GM21576 (cell line): Measurements from ENCODE around the gene PER3.
"Not testable (repeated sequence)": the region's sequence is repeated elsewhere in the genome, so short reads cannot be mapped to it uniquely, and the experiment has no call there.

Experiments used
- ATAC-seq: cut with Tn5 transposase; IDR thresholded peaks from one replicate; pipeline ENCODE4 v1.9.1; 2021; ENCODE audit warnings: mild to moderate bottlenecking, moderate library complexity; ENCODE audit not compliant: unreplicated experiment

The PER3 gene

DNA sequence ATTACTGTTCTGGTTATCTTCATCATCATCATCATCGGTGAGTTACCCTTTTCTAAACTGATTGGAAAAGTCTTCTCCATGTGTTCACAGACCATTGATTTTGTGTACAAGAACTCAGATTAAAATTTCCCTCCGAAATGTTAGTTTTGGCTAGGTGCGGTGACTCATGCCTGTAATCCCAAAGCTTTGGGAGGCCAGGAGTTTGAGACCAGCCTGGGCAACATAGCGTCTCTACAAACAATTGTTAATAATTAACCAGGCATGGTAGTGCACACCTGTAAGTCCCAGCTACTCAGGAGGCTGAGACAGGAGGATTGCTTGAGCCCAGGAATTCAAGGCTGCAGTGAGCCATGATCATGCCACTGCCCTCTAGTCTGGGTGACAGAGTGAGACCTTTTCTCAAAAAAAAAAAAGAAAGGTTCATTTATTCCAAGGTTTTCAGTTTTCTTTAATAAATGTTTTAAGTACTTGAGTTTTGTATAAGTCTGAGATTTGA, 5.9 kb upstream of the PER3 start:
- no peak for ATAC-seq

DNA sequence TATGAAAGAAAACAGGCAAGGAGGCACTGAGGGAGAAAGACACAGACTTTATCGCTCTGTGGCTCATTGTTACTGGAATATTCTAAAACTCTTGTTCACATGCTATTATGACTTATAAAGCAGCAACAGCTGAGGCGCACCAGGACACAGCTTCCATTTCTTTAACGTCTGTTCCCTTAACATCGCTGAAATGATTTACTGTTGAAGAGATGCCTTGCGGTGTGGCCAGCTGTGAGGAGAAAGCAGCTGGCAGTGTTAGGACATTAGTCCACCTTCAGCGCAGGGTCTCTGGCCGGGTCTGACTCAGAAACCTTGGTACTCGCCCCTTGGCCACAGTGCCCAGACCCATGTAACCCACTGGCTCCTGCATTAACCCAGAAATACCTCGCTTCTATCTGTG, 3.1 kb upstream of the PER3 start:
- ATAC-seq = no peak

DNA sequence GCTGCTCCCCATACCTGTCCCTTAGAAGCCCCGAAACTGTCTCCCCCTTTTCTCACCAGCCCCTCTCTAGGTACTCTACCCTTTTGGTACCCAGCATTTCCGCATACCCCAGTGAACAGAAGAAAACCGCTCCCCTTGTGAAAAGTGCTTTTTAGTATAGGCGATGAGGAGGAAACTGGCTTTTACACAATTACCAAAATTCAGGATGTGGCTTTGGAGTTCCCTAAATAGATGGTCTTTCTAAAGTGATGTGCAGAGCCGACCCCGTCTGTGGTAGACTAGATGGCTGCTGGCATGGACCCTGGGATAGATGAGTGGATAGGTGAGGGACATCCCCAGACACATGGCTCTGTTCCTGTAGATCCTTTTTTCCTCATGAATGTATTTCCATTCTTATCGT, 2.6 kb upstream of the PER3 start:
- no peak for ATAC-seq

DNA sequence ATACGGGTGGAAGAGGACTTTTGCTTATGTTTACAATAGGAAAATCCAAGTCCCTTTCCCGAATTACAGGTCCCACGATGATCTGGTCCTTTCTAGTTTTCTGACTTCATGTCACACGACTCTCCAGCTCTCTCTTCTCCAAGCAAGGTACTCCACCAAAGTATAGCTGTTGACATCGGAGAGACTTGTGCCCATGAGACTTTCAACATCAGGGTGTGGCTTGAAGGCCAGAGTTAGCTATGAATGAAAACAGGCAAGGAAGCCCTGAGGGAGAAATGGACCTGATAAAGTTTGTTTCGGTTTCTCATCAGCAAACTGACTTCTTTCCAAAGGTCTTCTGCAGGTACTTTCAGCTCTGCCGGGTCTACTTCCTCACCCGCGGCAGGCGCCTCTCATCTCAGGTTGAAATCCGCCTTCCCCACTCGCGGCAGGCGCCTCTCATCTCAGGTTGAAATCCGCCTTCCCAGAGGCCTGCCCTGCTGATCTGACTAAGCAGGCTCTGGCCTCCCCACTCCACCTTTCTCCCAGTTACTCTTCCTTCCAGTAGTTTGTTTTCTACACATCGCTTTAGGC, 2.1 kb upstream of the PER3 start:
- ATAC-seq = no peak

DNA sequence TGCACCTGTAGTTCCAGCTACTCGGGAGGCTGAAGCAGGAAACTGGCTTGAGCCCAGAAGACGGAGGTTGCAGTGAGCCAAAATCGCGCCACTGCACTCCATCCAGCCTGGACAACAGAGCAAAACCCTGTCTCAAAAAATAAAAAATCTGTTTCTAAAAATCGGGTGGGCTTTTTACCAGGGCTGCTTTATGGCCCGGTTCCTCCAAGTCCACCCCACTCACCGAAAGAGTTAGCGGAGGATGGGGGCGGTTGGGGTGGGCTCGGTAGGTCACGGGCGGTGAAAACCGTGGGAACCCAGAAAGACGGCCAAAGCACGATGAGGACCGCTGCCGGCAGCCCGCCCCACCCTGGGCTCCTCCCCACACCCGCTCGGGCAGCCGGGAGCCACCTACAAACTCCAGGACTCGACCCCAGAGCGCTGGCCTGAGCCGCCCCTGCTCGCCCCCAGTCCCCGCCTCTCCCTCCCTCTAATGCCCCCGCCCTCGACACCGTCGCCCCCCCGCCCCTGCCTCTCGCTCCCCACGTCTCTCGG, 846 bp upstream of the PER3 start:
- no peak for ATAC-seq

DNA sequence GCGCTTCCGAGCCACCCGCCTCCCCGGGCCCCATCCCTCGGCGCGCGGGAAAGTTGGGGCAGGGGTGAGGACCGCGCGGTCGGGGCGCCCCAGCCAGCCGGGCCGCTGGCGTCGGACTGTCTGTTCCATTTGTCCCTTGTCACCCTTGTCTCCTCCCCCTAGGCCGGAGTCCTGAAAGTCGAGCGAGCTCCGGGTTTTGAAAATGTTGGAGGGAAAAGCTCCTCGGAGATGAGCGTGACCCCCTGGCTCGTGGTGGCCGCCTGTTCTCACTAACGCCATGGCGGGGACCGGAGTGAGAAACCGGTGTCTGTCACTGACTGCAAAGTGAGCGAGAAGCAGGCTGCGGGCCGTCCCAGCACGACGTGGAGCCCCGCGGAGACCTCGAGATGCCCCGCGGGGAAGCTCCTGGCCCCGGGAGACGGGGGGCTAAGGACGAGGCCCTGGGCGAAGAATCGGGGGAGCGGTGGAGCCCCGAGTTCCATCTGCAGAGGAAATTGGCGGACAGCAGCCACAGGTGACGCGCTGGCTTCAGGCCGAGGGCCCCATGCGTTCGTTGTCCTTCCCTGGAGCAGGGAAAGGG, 491 bp downstream of the PER3 start:
- no peak for ATAC-seq

DNA sequence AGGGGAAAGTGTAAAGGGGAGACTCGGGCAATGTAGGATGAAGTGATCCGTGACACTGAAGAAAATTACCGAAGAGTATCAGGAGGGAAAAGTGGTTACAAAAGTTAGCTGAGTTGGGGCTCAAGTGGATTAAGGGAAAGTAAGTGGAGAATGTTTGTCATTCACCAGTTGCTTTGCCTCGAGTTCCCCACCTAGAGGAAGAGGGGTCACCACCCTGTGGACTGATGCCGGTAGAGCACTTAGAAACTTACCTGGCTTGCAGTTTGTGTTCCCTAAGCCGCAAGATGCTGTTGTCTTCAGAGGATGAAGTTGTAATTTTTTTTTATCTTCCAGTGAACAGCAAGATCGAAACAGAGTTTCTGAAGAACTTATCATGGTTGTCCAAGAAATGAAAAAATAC, 1.0 kb downstream of the PER3 start:
- no peak for ATAC-seq

DNA sequence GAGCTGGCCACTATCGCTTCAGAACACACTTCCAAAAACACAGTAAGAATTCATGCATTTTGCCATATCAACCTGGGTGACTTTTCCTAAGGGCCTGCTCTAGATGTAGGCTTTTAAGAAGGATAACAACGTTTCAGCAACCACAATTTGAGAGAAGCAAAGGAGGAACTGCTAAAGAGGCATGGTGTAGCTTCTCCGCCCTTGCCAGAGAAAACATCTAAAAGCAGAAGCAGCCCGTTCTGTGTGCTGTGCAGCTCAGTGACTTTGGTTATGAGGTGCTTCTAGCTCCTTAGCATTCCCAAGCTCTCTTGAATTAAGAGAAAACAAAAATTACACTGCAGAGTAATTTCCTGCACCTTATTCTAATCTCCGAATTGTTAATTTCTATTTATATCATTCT, 2.7 kb downstream of the PER3 start:
- ATAC-seq = no peak

DNA sequence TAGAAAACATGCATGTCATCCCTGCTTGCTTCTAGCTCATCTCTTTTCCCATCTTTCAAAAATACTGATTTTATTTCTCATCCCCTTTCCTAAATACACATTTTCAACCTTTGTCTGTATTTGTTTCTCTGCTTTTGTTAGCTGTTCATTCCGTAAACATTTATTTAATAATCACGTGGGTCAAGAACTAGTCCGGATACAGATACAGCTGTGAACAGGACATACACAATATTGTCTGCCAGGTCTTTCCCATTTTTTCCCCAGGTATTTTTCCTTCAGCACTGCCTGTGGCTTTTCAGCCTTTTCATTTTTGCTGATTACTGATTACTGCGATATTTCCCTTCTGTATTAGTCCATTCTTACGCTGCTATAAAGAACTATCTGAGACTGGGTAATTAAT, 5.7 kb downstream of the PER3 start:
- no peak for ATAC-seq

DNA sequence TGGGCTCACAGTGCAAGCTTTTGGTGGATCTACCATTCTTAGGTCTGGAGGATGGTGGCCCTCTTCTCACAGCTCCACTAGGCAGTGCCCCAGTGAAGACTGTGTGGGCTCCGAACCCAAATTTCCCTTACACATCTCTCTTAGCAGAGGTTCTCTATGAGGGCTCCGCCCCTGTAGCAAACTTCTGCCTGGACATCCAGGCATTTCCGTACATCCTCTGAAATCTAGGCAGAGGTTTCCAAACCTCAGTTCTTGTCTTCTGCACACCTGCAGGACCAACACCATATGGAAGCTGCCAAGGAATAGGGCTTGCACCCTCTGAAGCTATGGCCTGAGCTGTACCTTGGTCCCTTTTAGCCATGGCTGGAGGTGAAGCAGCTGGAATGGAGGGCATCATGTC, 6.9 kb downstream of the PER3 start:
- not testable (repeated sequence) for ATAC-seq

DNA sequence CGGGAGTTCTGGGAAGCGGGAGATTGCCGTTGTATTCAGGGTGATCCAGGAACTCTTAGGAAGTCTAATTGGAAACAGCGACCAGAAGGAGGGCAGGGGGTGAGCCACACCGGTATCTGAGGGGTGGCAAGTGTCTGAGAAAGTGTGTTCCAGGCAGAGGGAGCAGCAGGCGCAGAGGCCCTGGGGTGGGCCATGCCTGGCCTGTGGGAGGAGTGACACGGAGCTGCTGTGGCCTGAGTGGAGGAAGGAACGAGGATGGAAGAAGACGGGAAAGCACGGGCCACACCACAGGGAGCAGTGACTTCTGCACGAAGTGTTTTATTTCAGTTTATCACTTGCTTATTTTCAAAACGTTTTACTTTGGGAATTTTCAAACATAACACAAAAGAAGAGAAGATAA, 11.3 kb downstream of the PER3 start:
- no peak for ATAC-seq

DNA sequence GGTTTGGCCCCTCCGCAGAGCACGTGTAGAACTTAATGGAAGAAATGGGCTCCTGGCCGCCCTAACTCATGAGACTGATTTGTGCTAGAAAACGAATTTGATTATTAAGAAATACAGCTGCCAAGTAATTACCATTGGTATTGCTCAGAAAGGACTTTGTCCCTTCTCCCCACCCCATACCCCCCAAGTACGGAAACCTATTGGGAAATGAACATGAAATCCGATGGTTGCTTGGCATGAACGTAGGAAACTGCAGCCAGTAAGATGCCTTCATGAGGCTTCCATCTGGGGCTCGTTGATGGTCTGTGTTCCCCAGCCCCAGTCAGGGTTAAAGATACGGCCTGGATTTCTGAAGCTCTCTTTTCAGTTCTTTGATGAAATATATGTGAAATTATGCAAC, 21.4 kb downstream of the PER3 start:
- no peak for ATAC-seq

DNA sequence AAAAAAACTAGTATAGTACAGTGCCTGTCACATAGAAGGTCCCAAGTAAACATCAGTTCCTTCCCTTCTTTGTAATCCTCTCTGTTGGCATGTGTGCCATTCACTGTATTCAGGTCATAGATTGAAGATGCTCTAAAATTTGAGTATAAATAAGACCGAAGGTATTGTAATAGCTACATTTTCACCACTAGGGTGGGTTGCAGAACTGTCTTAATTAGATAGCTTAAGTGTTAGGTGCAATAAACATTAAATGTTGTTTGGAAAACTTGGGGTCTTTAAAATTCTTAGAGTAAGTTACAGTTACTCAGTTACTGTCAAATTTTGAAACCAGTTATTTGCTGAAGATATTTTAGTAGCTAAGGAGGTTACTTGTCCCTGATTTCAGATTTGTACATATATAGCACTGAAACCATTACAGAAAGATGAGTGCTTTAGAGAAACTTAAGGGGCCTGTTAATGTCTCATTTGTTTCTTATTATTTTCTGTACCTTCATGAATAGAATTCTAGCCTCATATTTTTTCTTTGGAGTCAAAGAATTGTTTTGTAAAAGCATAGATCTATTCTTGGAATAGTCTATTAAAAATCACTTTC, 24.3 kb downstream of the PER3 start:
- ATAC-seq = no peak

DNA sequence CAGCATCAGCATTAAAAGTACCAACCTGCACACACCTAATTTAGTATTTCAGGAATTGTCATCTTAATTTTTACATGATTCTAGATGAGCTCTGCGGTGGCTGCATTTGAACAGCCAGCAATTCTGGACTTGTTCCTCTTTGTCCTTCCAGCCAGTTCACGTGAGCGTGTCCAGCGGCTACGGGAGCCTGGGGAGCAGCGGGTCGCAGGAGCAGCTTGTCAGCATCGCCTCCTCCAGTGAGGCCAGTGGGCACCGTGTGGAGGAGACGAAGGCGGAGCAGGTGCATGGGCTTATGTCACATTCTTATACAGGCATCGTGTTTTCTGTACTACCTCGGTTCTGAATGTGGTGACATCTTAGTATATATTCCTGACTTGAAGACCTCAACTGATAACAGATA, 25.7 kb downstream of the PER3 start:
- no peak for ATAC-seq

DNA sequence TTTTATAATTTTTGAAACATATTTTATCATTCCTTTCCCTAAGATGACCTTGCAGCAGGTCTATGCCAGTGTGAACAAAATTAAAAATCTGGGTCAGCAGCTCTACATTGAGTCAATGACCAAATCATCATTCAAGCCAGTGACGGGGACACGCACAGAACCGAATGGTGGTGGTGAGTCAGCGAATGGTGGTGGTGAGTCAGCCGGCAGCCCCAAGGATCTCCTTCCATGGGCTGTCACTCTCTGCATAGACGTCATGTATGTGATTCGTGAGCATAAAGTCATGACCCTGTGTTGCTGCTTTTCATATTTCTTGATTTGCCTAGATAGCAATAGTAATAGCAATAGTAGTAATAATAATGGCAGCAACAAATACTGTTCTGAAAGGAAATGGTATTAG, 26.3 kb downstream of the PER3 start:
- no peak for ATAC-seq

DNA sequence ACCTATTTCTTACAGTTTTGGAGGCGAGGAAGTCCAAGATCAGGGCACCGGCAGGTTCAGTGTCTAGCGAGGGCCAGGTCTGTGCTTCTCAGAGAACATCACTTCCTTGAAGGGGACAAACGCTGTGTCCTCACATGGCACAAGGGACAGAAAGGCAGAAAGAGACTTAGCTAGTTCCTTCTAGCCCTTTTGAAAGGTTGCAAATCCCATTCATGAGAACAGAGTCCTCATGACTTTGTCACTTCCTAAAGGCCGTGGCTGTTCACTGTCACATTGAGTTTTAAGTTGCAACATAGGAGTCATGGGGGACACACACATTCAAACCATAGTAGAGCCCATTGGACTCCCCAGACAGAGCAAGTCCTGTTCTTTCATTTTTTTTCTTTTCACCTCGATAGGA, 27.4 kb downstream of the PER3 start:
- ATAC-seq = no peak

DNA sequence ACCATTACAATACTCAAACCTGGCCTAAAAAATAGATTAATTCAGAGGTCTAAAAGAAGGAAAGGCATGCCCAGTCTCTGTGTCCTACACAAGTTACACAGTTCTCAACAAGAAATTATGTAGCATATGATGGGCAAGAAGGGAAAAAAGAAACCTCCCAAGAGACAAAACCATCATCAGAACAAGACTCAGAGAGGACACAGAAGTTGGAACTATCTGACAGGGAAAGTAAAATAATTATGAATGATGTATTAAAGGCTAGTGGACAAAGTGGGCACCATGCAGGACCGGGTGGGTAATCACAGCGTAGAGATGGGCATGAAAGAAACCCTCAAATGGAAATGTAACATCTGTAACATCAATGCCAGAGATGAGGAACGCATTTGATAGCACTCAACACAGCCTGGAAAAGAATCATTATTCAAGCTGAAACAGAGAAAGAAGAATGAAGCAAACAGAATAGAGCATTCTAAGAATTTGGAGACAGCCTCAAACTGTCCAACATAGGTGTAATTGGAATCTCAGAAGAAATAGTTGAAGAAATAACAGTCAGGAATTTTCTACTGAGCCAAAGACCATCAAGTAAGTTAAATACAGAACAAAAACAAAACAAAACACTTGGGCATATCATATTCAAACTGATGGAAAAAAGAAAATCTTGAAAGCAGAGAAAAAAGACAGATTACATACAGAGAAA, 29.7 kb downstream of the PER3 start:
- ATAC-seq = no peak

DNA sequence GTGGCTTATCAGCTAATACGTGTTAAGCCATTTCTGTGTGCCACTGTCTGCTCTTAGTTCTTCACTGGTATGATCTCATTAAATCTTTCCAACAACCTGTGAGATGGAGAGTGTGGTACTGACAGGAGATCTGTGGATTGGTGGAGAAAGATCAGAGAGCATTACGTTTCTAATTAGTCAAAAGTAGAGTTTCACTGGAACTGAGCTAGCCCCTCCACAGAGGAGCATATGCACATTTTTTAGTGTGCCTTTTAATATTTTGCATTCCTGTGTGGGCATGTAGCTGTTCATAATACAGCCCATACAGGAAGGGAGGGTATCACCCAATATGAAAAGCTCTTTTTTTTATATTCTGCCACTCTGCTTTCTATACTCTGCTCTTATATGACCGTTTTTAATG, 37.2 kb downstream of the PER3 start:
- ATAC-seq = no peak

DNA sequence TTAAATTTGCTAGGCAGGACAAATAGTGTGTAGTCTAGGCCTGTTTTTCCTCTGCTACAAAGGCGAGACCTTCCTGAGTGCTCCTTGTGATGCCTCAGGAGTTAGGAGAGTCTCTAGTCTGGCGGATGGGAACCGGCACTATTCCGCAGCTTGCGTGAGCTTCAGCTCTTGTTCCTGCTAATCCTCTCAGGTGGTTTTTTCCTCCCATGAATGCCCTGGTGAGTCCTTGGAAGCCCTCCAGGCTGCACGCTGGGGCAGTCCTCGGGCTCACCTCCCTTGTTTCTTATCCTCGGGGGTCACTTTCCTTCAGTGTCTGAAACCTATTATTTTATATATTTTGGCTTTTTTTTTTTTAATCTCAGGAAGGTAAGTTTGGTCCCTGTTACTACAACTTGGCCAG, 40.6 kb downstream of the PER3 start:
- ATAC-seq = no peak

DNA sequence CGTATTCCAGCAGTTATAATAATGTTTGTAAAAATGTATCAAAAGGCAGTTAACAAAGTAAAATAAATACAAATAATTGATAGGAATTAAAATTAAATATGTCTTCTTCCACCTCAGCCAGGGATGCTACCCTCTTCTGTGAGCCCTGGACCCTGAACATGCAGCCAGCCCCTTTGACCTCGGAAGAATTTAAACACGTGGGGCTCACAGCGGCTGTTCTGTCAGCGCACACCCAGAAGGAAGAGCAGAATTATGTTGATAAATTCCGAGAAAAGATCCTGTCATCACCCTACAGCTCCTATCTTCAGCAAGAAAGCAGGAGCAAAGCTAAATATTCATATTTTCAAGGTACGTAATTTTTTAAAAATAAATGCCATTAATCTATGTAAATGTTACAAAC, 42.3 kb downstream of the PER3 start:
- ATAC-seq = no peak

DNA sequence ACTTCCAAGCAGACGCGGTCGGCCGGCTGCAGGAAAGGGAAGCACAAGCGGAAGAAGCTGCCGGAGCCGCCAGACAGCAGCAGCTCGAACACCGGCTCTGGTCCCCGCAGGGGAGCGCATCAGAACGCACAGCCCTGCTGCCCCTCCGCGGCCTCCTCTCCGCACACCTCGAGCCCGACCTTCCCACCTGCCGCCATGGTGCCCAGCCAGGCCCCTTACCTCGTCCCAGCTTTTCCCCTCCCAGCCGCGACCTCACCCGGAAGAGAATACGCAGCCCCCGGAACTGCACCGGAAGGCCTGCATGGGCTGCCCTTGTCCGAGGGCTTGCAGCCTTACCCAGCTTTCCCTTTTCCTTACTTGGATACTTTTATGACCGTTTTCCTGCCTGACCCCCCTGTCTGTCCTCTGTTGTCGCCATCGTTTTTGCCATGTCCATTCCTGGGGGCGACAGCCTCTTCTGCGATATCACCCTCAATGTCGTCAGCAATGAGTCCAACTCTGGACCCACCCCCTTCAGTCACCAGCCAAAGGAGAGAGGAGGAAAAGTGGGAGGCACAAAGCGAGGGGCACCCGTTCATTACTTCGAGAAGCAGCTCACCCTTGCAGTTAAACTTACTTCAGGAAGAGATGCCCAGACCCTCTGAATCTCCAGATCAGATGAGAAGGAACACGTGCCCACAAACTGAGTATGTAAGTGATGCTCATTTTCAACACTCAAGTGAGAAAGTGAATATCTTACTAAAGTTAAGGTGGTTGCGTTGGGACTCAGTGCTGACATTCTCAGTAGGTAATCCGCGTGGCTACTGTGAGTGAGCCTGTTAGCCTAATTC, 43.2 kb downstream of the PER3 start:
- ATAC-seq = no peak
